ENCODE data around the gene URB1. TPM values are rescaled to one million over a fixed set of nuclear protein-coding genes. Genes with fewer than 3 reads are reported as not detected.

The URB1 gene
- total and polyA plus RNA-seq, 2 experiments from 2014 or later, result 7.7 to 44.1 TPM

GRCh38 chr21:32298658-32299081, 94.1 kb downstream of the URB1 start, which contains the start of gene MRAP:
Gene MRAP (plus strand): TSS chr21:32298855. CDS start chr21:32298972, 117 bp downstream.
- TF ChIP-seq, protein P1, sequence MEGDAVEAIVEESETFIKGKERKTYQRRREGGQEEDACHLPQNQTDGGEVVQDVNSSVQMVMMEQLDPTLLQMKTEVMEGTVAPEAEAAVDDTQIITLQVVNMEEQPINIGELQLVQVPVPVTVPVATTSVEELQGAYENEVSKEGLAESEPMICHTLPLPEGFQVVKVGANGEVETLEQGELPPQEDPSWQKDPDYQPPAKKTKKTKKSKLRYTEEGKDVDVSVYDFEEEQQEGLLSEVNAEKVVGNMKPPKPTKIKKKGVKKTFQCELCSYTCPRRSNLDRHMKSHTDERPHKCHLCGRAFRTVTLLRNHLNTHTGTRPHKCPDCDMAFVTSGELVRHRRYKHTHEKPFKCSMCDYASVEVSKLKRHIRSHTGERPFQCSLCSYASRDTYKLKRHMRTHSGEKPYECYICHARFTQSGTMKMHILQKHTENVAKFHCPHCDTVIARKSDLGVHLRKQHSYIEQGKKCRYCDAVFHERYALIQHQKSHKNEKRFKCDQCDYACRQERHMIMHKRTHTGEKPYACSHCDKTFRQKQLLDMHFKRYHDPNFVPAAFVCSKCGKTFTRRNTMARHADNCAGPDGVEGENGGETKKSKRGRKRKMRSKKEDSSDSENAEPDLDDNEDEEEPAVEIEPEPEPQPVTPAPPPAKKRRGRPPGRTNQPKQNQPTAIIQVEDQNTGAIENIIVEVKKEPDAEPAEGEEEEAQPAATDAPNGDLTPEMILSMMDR (conservative IDR thresholded peaks at IDR 0.05; ENCODE audit: low read depth in 2 of 2), result no peak
- TF ChIP-seq ZNF331 (CRISPR knock-in tag; IDR thresholded peaks at IDR 0.05; ENCODE audit: low read depth), result no peak
- TF ChIP-seq JUNB (IDR thresholded peaks at IDR 0.05; ENCODE audit: unreplicated experiment), result no peak
- TF ChIP-seq POLR2AphosphoS5 (IDR thresholded peaks at IDR 0.05; ENCODE audit: low read depth), result no peak
- TF ChIP-seq, protein P2, sequence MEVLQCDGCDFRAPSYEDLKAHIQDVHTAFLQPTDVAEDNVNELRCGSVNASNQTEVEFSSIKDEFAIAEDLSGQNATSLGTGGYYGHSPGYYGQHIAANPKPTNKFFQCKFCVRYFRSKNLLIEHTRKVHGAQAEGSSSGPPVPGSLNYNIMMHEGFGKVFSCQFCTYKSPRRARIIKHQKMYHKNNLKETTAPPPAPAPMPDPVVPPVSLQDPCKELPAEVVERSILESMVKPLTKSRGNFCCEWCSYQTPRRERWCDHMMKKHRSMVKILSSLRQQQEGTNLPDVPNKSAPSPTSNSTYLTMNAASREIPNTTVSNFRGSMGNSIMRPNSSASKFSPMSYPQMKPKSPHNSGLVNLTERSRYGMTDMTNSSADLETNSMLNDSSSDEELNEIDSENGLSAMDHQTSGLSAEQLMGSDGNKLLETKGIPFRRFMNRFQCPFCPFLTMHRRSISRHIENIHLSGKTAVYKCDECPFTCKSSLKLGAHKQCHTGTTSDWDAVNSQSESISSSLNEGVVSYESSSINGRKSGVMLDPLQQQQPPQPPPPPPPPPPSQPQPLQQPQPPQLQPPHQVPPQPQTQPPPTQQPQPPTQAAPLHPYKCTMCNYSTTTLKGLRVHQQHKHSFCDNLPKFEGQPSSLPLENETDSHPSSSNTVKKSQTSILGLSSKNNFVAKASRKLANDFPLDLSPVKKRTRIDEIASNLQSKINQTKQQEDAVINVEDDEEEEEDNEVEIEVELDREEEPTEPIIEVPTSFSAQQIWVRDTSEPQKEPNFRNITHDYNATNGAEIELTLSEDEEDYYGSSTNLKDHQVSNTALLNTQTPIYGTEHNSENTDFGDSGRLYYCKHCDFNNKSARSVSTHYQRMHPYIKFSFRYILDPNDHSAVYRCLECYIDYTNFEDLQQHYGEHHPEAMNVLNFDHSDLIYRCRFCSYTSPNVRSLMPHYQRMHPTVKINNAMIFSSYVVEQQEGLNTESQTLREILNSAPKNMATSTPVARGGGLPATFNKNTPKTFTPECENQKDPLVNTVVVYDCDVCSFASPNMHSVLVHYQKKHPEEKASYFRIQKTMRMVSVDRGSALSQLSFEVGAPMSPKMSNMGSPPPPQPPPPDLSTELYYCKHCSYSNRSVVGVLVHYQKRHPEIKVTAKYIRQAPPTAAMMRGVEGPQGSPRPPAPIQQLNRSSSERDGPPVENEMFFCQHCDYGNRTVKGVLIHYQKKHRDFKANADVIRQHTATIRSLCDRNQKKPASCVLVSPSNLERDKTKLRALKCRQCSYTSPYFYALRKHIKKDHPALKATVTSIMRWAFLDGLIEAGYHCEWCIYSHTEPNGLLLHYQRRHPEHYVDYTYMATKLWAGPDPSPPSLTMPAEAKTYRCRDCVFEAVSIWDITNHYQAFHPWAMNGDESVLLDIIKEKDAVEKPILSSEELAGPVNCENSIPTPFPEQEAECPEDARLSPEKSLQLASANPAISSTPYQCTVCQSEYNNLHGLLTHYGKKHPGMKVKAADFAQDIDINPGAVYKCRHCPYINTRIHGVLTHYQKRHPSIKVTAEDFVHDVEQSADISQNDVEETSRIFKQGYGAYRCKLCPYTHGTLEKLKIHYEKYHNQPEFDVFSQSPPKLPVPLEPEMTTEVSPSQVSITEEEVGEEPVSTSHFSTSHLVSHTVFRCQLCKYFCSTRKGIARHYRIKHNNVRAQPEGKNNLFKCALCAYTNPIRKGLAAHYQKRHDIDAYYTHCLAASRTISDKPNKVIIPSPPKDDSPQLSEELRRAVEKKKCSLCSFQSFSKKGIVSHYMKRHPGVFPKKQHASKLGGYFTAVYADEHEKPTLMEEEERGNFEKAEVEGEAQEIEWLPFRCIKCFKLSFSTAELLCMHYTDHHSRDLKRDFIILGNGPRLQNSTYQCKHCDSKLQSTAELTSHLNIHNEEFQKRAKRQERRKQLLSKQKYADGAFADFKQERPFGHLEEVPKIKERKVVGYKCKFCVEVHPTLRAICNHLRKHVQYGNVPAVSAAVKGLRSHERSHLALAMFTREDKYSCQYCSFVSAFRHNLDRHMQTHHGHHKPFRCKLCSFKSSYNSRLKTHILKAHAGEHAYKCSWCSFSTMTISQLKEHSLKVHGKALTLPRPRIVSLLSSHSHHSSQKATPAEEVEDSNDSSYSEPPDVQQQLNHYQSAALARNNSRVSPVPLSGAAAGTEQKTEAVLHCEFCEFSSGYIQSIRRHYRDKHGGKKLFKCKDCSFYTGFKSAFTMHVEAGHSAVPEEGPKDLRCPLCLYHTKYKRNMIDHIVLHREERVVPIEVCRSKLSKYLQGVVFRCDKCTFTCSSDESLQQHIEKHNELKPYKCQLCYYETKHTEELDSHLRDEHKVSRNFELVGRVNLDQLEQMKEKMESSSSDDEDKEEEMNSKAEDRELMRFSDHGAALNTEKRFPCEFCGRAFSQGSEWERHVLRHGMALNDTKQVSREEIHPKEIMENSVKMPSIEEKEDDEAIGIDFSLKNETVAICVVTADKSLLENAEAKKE (CRISPR knock-in tag; IDR thresholded peaks at IDR 0.05), result no peak
- no peak for TF ChIP-seq EZH2phosphoT487 (IDR thresholded peaks at IDR 0.05; ENCODE audit: unreplicated experiment)
- no peak for TF ChIP-seq NANOG (IDR thresholded peaks at IDR 0.05; ENCODE audit: borderline replicate concordance)
- TF ChIP-seq ZNF114 (CRISPR knock-in tag; IDR thresholded peaks at IDR 0.05), result no peak
- TF ChIP-seq, protein P3, sequence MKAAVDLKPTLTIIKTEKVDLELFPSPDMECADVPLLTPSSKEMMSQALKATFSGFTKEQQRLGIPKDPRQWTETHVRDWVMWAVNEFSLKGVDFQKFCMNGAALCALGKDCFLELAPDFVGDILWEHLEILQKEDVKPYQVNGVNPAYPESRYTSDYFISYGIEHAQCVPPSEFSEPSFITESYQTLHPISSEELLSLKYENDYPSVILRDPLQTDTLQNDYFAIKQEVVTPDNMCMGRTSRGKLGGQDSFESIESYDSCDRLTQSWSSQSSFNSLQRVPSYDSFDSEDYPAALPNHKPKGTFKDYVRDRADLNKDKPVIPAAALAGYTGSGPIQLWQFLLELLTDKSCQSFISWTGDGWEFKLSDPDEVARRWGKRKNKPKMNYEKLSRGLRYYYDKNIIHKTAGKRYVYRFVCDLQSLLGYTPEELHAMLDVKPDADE (IDR thresholded peaks at IDR 0.05), result no peak
- no peak for TF ChIP-seq CREB1 (CRISPR knock-in tag; IDR thresholded peaks at IDR 0.05; ENCODE audit: low read depth)
- no peak for TF ChIP-seq EZH2 (IDR thresholded peaks at IDR 0.05; ENCODE audit: low read depth, unreplicated experiment)
- TF ChIP-seq STAT1 (IDR thresholded peaks at IDR 0.05; ENCODE audit: unreplicated experiment), result no peak
- TF ChIP-seq, protein P4, sequence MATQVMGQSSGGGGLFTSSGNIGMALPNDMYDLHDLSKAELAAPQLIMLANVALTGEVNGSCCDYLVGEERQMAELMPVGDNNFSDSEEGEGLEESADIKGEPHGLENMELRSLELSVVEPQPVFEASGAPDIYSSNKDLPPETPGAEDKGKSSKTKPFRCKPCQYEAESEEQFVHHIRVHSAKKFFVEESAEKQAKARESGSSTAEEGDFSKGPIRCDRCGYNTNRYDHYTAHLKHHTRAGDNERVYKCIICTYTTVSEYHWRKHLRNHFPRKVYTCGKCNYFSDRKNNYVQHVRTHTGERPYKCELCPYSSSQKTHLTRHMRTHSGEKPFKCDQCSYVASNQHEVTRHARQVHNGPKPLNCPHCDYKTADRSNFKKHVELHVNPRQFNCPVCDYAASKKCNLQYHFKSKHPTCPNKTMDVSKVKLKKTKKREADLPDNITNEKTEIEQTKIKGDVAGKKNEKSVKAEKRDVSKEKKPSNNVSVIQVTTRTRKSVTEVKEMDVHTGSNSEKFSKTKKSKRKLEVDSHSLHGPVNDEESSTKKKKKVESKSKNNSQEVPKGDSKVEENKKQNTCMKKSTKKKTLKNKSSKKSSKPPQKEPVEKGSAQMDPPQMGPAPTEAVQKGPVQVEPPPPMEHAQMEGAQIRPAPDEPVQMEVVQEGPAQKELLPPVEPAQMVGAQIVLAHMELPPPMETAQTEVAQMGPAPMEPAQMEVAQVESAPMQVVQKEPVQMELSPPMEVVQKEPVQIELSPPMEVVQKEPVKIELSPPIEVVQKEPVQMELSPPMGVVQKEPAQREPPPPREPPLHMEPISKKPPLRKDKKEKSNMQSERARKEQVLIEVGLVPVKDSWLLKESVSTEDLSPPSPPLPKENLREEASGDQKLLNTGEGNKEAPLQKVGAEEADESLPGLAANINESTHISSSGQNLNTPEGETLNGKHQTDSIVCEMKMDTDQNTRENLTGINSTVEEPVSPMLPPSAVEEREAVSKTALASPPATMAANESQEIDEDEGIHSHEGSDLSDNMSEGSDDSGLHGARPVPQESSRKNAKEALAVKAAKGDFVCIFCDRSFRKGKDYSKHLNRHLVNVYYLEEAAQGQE (IDR thresholded peaks at IDR 0.05; ENCODE audit: unreplicated experiment), result no peak
- Histone ChIP-seq H3K4me2 (no peak within 1 kb of the TSS), H3K27me3 (ENCODE audit: insufficient read depth) (no peaks in the 10 kb centered on the region), H3K4me1 (ENCODE audit: insufficient read depth) (no peaks in the 10 kb centered on the region), H4K20me1 (replicated peaks; ENCODE audit: insufficient read depth) (no peaks in the 10 kb centered on the region; the same call in 1 of the 2 replicates), H3K27ac (ENCODE audit: low read depth) (no peak within 1 kb of the TSS), H3K79me2 (replicated peaks; ENCODE audit: insufficient read depth) (no peaks in the 10 kb centered on the region), H2AFZ (no peak within 1 kb of the TSS), H3F3A (replicated peaks; ENCODE audit: low read depth) (no peaks in the 10 kb centered on the region), H3K4me3 (no peak within 1 kb of the TSS), H3K36me3 (ENCODE audit: insufficient read depth) (no peaks in the 10 kb centered on the region), H3K9me2 (ENCODE audit: insufficient read depth) (0 out of 2 replicates have a peak, but pooled peaks cover 2% of the 10 kb centered on the region)
- Mint-ChIP-seq H3K4me1 (no peaks in the 10 kb centered on the region), H3K36me3 (ENCODE audit: low read depth) (peaks cover 12% of the 10 kb centered on the region), H3K9me3 (no peaks in the 10 kb centered on the region), H3K27ac (no peak within 1 kb of the TSS), H3K27me3 (ENCODE audit: insufficient read depth, low read depth, poor library complexity) (no peaks in the 10 kb centered on the region), H3K4me3 (no peak within 1 kb of the TSS)
- DNase-seq (ENCODE audit: low spot score) (no peak), ATAC-seq (no peak; the same call in 2 of the 3 replicates)
